GM18861 (cell line): ENCODE measurements around the gene METTL3.

ENCODE experiments used
- ATAC-seq: cut with Tn5 transposase; IDR thresholded peaks from one replicate; pipeline ENCODE4 v1.9.1; 2021; ENCODE audit not compliant: unreplicated experiment

The METTL3 gene

DNA sequence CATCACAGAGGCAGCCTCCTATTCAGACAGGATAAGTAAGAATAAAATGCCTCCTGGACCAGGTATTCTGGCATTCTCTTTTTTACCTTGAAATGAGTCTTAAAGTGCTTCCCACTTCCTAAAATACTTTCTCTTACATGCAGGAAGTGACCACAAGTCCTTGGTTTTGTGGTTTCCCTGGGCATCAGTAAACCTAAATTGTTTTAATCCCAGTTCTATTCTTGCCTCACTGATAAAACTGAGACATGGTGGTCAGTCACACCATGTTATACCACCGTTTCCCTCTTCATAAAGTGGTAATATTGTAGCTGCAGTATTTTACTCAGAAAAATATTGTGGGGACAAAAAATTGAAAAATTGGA, 16.2 kb upstream of the METTL3 start:
- no peak for ATAC-seq

DNA sequence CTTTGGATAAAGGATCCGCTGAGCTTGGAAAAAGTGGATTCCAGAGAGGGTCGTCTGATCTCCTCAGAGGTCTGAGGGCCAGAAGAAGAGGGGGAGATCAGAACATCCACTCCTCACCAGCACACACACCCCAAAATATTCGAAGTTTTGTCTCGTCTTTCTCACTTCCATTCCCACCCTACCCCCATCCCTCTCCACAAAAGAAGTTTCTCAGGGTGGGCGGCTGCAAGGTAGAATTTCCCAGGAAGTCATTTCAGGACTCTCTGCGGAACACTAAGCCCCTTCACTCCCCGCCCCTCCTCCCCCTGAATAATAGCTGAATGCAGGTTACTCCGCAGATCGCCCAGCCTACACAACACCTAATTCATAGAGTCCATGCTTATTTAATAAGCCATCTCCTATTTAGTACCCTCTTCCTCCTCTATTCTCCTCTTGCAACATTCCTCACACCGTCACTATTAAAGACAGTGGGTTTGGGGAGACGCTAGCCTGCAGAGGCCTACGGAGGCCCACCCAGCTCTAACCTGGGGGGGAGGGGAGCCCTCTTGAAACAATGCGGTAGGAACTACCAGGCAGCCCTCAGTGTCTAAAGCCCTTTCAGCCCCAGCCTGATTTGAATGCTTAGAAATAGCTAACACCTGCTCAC, 15.7 kb upstream of the METTL3 start:
- no peak for ATAC-seq

DNA sequence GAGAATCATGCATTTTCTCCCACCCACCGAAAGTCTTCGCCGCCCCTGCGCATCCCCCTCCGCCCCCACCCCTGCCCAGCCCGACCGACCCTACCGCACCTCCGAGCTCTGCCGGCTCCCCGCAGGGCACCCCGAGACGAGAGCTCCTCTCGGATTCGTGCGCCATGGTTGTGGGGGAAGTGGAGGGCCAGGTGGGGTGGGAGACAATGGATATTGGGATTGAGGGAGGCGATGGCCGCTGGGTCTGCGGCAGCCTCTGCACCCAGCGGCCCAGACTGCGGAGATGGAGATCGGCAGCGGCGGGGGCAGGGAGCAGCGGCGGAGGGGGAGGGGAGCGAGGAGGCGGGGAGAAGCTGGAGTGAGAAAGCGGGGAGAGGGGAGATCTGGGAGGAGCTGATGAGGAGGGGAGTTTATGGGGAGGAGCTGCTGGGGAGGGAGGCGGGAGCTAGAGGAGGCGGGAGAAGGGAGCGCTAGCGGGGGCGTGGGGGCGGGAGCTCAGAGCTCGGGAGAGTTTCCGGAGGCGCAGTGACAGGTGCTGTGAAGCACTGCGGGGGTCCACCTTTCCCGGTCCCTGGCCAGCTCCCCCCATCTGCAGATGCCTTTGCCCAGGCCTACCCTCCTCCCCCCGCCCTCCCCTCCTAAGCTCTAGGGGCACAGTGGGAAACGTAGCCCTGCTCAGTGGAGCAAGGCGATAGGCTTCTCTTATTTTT, 15.0 kb upstream of the METTL3 start, which contains the start of gene SALL2:
TSS of gene SALL2 (minus strand) at position 385 of the 710 bp plus-strand sequence. CDS start at position 166, 219 bp downstream.
- ATAC-seq, result no peak

DNA sequence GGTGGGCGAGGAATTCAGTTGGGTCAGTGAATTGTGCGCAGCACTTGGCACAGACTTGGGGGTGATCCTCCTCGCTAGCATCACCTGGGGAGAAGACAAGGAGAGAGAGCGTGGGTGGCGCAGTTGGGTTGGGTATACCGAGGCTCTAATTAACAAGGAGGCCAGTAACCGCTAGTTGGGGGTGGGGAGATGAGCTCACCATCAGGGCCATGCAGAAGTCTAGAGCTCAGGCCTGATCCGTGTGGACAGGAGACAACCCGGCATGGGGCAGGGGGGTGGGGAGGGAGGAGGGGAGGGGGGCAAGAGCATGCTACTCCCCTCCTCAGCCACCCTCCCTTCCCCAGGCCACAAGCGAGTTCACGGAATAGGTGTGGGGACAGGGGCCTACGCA, 14.4 kb upstream of the METTL3 start:
- no peak for ATAC-seq

DNA sequence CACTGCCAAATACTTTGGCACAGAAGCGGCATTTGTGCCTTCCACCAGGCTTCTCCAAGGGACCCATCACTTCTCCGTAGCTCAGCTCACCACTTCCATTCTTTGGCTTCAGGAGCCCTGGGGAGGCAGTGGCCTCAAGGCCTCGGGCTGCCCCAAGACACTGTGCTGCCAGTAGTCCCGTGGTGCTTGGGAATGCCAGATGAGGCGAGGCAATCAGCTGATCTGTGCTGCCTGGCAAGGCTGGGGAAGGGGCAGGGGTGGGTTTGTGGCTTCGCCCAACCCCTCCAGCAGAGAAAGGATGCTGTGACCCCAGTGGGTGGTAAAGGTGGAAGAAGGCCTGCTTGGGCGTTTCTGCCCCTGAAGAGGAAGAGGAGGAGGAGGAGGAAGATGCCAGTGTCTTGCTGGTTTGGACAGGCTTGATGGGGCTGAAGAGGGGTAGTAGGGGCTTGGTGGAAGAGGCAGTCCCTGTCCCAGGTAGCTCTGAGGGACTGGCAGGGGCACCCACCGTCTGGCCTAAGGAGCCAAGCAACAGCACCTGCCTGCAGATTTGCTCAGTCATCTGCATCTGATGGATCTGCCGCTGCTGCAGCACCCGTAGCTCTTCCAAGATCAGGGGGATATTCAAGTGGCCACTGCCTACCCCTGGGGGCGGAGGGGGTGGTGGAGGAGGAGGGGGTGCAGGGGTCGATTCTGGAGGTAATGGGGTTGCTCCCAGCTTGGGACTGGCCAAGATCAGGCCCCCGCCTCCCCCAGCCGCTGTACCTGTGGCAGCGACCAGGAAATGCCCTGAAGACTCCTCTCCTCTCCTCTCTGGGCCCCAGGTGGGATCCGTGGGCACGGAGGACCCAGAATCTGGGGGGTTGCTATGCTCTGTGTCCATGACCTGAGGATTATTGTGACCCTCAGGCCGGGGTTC, 13.7 kb upstream of the METTL3 start:
- no peak for ATAC-seq

DNA sequence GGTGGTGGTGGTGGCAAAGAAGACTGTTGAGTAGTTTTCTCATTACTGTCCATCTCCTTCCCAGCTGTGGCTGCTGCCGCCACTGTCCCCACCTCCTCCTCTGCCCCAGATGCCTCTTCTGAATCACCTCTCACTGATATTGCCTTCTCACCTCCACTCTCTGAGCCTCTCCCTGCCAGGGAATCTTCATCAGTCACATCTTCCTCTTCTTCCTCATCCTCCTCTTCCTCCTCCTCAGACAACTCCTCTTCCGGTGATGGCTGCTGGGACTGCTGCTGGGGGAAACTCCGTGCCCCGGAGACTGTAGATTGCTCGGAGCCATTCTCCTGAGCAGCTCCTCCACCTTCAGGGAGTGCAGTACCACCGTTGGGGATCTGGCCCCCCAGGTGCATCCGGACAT, 12.1 kb upstream of the METTL3 start:
- ATAC-seq, result no peak

DNA sequence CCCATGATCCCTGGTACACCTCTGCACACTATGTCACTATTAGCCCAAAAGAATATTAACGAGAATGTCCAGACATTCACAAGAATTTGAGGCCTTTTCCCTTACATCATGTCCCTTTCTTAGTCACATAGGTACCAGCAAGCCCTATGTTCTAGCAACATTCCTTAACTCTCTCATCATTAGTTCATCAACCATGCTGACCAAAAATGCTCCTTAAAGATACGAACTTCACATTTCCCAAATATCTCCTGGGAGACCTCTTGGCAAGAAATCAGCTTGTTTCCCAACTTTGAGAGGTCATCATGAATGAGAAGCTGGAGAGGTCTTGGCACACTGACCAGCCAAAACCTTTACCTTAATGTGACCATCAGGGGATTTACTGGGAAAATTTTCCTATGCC, 10.4 kb upstream of the METTL3 start:
- no peak for ATAC-seq

DNA sequence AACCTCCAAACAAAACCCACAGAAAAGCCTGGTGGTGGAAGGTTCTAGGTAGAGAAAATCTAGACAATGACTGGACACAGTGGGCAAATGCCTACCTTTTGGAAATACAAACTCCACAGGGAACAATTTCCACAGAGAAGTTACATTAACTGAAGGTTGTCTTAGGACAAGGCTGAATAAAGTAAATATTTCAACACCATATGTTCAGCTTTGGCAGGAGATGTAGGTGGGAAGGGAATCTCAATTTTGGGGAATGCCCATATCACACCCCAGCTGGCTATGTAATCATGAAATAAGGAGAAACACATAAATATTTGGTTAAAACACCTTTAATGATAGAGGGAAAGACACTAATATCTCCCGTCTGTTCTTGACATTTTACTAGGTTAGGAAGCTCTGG, 9.6 kb upstream of the METTL3 start:
- no peak for ATAC-seq

DNA sequence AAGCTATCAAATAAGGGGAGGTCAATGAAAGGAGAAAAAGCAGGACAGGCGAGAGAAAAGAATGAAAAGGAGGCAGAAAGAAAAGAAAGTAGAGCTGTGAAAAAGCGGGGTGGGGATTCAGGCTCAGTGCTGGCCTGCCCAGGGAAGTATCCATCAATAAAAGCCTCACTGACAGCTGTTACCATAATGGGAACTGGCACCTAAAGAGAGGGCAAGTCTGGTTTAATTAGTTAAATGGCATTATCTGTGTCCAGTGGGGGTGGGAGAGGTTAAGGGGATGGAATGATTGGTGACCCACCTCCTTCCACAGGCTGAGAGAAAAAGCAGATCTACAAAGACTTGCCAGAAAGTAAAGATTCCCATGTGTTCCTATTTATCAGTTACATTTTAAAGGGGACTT, 7.6 kb upstream of the METTL3 start:
- no peak for ATAC-seq

DNA sequence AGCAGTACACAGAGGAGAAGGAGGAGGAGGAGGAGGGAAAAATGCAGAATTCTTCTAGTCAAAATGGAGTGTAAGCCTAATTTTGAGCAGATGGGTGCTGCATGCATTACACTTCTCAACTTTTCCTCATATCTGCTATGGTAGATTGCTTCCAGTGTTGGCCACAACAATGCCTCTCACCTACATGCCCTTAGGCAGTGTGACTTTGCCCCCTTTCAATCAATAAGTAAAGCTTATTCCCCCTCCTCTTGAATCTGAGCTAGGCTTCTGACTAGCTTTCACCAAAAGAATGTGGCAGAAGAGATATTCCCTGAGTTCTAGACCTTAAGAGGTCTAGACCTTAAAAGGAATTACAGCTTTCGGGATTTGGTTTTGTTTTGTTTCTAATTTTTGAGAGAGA, 3.2 kb upstream of the METTL3 start:
- no peak for ATAC-seq

DNA sequence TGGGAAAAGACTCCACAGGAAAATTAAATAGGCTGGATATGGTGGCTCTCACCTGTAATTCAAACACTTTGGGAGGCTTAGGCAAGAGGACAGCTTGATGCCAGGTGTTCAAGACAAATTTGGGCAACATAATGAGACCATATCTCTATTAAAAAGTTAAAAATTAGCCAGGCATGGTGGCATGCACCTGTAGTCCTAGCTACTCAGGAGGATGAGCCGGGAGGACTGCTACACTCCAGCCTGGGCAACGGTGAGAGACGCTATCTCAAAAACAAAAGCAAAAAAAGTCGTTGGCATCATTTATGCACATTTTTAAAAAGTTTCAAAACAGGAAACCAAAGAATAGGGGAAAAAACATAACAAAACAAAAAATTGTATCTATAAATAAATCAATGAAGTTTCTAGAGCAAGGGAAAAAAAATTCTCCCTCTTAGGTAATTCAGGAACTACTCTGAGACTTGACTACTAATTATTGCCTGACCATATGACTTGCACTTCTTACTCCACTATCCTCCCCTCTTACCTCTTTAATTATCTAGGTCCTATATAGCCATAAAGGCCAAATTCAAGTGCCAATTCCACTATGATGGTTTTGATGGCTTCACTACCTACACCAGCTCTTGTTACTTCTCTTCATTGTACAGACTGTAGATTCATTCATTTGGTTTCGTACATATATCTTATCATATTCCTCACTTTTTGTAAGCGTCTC, 1.6 kb downstream of the METTL3 start:
- ATAC-seq, result no peak

DNA sequence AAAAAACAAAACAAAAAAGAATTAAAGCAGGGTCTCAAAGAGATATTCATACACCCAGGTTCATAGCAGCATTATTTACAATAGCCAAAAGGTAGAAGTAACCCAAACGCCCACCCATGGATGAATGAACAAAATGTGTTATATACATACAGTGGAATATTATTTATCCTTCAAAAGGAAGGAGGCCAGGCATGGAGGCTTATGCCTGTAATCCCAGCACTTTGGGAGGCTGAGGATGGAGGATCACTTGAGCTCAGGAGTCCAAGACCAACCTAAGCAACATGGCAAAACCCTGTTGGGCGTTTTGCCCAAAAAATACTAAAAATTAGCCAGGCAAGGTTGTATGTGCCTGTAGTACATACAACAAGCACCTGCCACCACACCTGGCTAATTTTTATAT, 4.6 kb downstream of the METTL3 start:
- no peak for ATAC-seq

DNA sequence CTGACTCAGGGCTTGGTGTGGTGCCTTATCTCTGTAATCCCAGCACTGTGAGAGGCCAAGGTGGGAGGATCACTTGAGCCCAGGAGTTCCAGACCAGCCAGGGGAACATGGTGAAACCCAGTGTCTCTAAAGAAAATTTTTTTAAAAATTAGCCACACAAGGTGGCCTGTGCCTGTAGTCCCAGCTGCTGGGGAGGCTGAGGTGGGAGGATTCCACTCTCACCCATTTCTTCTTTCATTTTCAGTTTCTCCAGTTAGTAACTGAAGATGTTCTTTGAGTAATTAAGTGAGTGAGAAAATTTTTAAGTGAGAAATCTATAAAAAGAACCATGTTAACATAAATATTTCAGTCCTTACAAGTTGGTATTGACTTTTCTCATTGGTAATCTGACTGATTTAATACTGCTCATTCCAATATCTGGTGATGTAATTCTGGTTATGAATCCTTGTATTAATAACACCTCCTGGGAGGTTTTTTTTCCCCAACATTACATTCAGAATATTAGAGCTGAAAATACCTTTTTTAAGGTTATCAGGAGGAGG, 6.1 kb downstream of the METTL3 start:
- ATAC-seq, result peak; percentile 83

DNA sequence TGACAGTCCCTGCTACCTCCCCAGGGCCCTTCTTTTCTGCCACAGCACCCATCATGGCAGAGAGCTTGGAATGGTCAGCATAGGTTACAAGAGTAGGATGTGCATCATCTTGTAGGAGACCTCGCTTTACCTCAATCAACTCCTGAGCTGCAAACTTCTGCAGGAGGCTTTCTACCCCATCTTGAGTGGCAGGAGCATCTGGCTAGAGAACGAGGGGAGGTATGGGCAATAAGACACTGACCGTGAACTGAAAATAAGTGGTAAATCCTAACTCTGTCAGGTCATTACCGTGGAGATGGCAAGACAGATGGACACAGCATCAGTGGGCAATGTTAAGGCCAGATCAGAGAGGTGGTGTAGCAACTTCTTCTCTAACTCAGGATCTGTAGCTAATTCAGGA, 7.8 kb downstream of the METTL3 start:
- ATAC-seq, result no peak

DNA sequence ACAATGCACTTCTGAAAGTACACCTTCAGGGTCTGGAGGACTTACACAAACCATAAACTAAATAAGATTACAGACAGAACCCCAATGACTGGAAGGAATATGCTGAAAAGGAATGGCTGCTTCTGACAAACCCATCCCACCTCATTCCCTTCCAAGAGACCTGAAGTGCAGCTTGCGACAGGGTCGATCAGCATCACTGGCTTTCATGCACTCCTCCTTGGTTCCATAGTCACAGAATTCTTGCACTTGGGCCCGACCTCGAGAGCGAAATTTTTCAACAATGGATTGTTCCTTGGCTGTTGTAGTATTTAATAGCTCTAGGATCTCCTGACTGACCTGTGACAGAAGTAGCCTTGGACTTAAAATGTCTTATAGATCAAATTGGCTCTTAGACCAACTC, 9.6 kb downstream of the METTL3 start:
- ATAC-seq, result no peak

DNA sequence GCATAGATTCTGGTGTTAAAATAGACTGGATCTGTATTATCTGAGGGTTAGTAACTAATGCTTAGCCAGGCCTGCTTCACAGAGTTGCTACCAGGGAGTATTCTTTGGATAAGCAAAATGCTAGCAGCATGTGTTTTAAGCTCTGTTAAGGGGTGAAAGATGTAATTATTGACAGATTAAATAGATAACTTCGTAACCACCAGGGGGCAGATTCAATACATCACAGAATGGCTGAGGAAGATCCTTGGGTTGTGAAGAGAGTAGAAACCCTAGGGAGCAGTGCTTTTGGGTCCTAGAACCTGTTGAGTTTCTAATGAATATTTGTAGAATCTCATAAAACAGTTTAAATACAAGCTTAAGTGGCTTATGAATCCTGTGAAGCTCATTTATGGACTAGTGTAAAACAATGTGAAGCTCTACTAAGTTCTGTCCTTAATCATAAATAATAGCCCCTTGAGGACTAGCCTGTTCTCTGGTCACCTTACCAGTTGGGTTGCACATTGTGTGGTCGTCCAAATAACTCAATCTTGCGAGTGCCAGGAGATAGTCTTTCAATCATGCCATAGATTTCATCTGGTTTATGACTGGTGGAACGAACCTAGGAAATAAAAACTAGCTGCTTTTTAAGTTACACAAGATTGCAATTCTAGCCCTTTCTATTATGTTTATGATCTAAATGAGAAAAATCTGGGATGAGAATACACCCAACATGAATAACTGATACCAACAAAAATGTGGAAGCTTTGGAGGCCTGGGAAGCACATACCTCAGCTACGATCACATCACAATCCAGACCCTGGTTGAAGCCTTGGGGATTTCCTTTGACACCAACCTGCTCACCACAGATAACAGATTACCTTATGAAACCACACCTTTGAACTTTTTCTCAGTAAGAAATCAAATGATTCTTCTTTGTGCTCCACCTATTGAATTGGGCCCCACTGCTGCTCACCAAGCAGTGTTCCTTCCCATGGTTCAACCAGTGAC, 12.3 kb downstream of the METTL3 start:
- no peak for ATAC-seq

DNA sequence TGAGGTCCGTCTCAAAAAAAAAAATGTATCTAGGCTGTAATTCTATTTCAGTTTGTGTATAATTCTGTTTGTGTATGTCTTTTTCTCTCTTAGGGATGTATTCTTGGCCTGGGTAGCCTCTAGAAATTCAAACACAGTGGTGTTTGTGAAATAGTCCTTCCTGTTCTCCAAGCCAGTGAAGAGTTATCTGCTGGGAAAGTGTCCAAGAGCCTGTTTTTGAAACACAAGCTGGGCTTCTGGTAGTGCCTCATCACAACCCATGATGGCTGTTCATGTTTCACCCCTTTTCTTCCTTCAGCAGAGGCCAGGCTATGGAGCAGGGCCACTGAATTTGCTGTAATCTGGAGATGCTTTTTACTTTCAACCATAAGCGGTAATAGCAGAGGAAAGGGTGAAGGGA, 14.7 kb downstream of the METTL3 start:
- ATAC-seq, result no peak

DNA sequence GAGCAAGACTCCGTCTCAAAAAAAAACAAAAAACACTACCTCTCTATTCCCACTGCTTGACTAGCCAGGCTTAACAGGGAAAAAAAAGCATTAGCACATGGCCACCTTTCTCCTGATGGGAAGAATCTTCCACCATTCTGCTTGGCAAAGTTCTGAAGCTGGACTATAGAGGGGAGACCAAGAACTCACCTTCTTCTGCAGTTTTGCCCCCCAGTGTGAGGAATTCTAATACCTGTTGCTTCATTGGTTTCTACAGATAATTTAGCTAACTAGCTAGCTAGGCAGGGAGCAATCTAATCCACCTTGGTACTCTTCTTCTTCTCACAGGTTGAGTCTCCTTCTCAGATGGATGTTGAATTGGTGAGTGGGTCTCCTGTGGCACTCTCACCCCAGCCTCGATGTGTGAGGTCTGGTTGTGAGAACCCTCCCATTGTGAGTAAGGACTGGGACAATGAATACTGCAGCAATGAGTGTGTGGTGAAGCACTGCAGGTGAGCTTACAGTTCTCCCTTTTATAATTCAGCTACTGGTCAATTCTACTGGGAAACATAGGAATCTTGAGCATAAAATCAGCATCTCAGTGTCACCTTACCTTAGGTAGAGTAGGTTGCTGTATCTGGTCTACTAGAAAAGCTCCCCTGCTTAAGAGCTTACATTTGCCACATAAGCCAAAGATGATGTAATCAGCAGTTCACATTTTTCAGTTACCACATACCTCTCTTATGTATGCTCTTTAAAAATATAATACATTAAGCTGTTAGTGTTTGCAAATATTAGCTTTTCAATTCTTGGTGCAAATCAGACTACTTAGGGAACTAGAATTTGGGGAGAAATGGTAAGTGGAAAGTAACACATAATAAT, 16.0 kb downstream of the METTL3 start:
- no peak for ATAC-seq

DNA sequence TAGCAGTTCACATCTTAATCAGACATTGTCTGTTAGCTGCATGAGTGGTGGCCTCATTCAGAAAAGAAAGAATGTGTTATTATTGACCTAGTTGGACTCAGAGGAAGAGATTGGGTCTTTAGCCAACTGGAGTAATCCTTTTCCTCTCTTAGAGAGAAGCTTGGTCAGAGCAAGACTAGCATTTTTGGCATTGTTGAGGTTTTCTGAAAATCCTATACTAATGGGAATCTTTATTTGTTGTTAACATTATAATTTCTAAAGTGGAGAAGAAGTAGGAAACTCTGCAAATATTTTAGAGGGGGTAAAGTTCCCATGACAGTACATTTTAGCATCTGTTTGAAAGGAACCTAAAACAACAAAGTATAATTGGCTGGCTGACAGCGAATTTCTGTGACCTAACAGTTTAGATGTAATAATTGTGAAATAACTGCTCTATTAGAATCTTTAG, 24.5 kb downstream of the METTL3 start:
- ATAC-seq, result no peak
